Measurements from ENCODE around the gene TIMM29.

Gene TIMM29

DNA sequence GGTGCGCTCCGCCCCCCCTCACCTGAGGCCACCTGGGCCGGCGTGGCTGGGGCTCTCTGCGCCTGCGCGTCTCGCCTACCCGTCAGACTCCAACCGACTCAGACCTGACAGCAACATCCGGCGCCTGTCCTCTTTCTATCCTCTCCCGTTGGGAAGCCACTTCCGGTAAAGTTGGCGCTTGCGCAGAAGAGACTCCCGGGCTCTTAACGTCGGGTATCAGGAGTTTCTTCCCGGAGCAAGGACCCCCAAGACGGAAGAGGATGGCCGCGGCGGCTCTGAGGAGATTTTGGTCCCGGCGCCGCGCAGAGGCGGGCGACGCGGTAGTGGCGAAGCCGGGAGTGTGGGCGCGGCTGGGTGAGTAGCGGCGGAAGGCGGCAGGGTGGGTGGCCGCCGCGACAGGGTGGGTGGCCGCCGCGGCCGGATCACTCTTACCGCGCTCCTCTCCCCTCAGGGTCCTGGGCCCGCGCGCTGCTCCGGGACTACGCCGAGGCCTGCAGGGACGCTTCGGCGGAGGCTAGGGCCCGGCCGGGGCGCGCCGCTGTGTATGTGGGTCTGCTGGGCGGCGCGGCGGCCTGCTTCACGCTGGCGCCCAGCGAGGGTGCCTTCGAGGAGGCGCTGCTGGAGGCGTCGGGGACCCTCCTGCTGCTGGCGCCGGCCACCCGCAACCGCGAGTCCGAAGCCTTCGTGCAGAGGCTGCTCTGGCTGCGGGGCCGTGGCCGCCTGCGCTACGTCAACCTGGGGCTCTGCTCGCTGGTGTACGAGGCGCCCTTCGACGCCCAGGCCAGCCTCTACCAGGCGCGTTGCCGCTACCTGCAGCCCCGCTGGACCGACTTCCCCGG, at the start of gene TIMM29, which contains the start of gene YIPF2:
TSS of gene TIMM29 (plus strand) at position 249 of the 839 bp plus-strand sequence. CDS start at position 261, 12 bp downstream.
TSS of gene YIPF2 (minus strand) at position 77 of the 839 bp plus-strand sequence. CDS start 229 bp downstream, outside the sequence.
- TF ChIP-seq, protein P1, sequence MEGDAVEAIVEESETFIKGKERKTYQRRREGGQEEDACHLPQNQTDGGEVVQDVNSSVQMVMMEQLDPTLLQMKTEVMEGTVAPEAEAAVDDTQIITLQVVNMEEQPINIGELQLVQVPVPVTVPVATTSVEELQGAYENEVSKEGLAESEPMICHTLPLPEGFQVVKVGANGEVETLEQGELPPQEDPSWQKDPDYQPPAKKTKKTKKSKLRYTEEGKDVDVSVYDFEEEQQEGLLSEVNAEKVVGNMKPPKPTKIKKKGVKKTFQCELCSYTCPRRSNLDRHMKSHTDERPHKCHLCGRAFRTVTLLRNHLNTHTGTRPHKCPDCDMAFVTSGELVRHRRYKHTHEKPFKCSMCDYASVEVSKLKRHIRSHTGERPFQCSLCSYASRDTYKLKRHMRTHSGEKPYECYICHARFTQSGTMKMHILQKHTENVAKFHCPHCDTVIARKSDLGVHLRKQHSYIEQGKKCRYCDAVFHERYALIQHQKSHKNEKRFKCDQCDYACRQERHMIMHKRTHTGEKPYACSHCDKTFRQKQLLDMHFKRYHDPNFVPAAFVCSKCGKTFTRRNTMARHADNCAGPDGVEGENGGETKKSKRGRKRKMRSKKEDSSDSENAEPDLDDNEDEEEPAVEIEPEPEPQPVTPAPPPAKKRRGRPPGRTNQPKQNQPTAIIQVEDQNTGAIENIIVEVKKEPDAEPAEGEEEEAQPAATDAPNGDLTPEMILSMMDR (IDR thresholded peaks at IDR 0.05; ENCODE audit: insufficient read depth, low read length, missing control alignments), result no peak
- peak; percentile 88 for DNase-seq (ENCODE audit: low read depth, low spot score)
- H3K4me3 ChIP-seq (ENCODE audit: low read depth, low read length), result peak within 1 kb of the TSS; percentile 90
- CTCF ChIA-PET, result interaction anchor here (0.8 to 6.4 kb wide), 8 partner anchors 10 to 64 kb away, joined by 3 to 73 read pairs (median 6); no protein-coding TSS in a partner anchor
- POLR2A ChIA-PET, result no interaction called here

DNA sequence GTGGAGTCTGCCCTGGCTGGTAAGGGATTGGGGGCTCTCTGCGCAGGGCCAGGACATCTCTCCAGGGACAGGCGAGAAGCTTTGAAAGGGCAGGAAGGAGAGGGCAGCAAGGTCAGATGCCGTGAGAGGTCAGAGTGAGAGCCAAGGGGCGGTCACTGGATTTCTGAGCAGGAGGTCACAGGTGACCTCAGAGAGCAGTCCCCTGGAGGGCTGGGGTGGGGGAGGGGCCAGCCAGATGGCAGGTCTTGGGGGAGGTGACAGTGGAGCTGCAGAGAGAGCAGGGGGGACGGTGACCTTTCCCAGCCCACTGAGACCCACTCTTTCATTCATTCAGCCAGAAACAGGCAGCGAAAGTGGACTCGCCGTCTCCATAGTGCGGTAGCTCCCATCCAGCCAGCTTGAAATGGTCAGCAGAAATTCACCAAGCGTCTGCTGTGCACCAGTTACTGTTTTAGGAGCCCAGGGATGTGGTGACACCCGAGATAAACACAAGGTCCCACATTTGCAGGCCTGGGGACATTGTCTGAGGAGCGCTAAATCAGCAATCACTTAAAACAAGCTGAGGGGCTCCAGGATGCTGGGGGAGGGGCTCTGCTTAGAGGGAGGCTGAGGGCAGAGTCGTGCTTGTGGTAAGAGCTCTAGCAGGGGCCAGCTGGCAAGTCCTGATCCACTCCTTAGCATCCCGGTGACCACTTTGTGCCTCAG, 47.1 kb upstream of the TIMM29 start:
- no peak for DNase-seq (ENCODE audit: low read depth, low spot score)
- TF ChIP-seq, protein P1 (IDR thresholded peaks at IDR 0.05; ENCODE audit: insufficient read depth, low read length, missing control alignments), result no peak
- POLR2A ChIA-PET, result no interaction called here
- no peak overlapping the region for H3K4me3 ChIP-seq (ENCODE audit: low read depth, low read length)
- CTCF ChIA-PET, result interaction anchor here (0.9 to 7.5 kb wide), 8 partner anchors 8 to 55 kb away, joined by 3 to 111 read pairs (median 5); partner anchors contain the start of gene CARM1

DNA sequence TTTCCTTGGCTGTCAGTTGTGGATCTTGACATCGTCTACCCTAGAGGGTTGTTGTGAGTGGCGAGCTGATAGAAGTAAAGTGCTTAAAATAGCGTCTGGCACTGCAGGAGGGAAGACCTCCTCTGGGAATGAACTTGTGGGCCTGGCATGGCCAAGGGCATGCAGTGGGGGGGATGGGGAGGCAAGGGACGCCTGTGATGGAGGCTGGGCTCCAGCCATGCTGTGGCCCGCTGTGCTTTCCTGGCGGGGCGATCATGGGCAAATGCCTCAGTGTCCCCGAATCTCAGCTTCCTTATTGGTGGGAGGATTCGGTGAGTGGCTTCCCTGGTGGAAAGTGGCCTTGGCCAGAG, 46.5 kb upstream of the TIMM29 start:
- CTCF ChIA-PET, result interaction anchor here (0.9 to 7.5 kb wide), 7 partner anchors 8 to 54 kb away, joined by 3 to 111 read pairs (median 5); partner anchors contain the start of gene CARM1
- TF ChIP-seq, protein P1 (IDR thresholded peaks at IDR 0.05; ENCODE audit: insufficient read depth, low read length, missing control alignments), result no peak
- H3K4me3 ChIP-seq (ENCODE audit: low read depth, low read length), result no peak overlapping the region
- POLR2A ChIA-PET, result no interaction called here
- no peak for DNase-seq (ENCODE audit: low read depth, low spot score)

DNA sequence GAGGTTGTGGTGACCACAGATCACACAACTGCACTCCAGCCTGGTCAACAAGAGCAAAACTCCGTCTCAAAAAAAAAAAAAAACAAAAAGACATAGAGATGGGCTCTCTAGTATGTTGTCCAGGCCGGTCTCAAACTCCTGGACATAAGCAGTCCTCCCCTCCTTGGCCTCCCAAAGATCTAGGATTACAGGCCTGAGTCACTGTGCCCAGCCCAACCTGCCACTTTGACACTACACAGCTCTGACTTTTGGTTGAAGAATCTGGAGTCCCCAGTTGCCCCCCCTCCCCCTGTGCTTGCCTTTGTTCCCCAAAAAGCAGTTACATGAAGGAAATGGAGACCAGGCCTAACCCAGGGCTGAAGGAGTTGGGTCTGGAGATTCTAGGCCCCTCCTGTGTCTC, 44.3 kb upstream of the TIMM29 start:
- DNase-seq (ENCODE audit: low read depth, low spot score), result no peak
- no peak overlapping the region for H3K4me3 ChIP-seq (ENCODE audit: low read depth, low read length)
- POLR2A ChIA-PET, result no interaction called here
- CTCF ChIA-PET, result interaction anchor here (2.8 to 7.5 kb wide), 2 partner anchors 11 kb away, joined by 10 to 111 read pairs; partner anchors contain the start of gene CARM1
- TF ChIP-seq, protein P1 (IDR thresholded peaks at IDR 0.05; ENCODE audit: insufficient read depth, low read length, missing control alignments), result no peak

DNA sequence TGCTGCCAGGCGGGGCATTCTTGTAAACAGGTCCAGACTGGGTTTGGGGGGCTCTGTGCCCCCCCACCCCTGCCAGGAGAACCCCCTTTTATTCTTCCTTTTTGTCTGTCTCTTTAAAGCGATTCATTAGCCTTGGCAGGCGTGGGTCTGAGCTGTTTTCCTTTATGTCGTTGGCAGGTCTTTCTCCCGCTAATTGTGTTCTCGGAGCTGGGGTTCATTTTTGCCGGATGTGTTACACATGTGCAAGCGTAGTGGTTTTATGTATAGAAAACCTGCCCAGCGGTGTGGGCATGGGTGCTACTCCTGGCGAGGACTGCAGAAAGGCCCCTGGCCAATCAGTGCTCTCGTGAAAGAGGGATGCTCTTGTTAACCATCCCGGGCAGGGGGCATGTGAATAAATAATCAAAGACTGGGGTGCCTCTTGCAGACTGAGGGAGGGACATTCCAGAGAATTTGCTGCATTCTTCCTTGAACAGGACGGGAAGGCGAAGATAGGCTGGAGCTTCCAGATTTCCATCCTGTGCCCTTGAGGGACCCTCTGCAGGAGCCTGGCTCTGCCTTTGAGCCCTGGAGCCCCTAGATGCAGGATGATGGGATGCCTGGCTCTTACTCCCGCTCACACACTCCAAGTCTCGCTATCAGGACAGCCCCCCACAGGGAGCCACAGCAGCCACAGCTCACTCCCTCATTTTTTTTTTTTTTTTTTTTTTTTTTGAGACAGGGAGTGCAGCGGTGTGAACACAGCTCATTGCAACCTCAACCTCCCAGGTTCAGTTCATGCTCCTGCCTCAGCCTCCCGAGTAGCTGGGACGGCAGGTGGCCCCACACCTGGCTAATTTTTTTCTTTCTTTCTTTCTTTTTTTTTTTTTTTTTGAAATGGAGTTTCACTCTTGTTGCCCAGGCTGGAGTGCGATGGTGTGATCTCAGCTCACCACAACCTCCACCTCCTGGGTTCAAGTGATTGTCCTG, 43.1 kb upstream of the TIMM29 start:
- ChIA-PET POLR2A (interaction anchor here (0.7 kb wide), 1 partner anchor 14 kb away, joined by 3 read pairs; the partner anchor contains the start of gene CARM1), CTCF (interaction anchor here (0.6 to 7.5 kb wide), 4 partner anchors 10 to 57 kb away, joined by 3 to 111 read pairs (median 7); partner anchors contain the start of gene CARM1)
- TF ChIP-seq, protein P1 (IDR thresholded peaks at IDR 0.05; ENCODE audit: insufficient read depth, low read length, missing control alignments), result no peak
- no peak for DNase-seq (ENCODE audit: low read depth, low spot score)
- H3K4me3 ChIP-seq (ENCODE audit: low read depth, low read length), result no peak overlapping the region
